Neural cell (in vitro differentiated cells): ENCODE results near the gene C1orf21. TPM values are rescaled to one million over a fixed set of nuclear protein-coding genes. Genes with fewer than 3 reads are reported as not detected.

ENCODE experiments used
- H2AFZ ChIP-seq: fragments of 200-600, 300-800 bp; sonication (generic), shearing (Covaris generic); 2 replicates; pipeline ENCODE4 v1.6.0; 2014; ENCODE audit warnings: low read depth, mild to moderate bottlenecking, antibody characterized with exemption, low read length, moderate library complexity
- H3F3A ChIP-seq: fragments of 200-600 bp; shearing (Covaris generic); 2 replicates; pipeline ENCODE4 v1.6.1; 2016; ENCODE audit warnings: mild to moderate bottlenecking, moderate library complexity, mixed read lengths, antibody characterized with exemption, low read length; ENCODE audit not compliant: insufficient read depth, poor library complexity, severe bottlenecking
- H3K27ac ChIP-seq: fragments of 200-600, 300-800 bp; sonication (generic), shearing (Covaris generic); 2 replicates; pipeline ENCODE4 v1.5.1; 2014; ENCODE audit warnings: mild to moderate bottlenecking, low read length, moderate library complexity
- H3K27me3 ChIP-seq: fragments of 300-800, 200-600 bp; sonication (generic), shearing (Covaris generic); 2 replicates; pipeline ENCODE4 v1.6.0; 2014; ENCODE audit warnings: mild to moderate bottlenecking, low read depth, low read length, moderate library complexity; ENCODE audit not compliant: insufficient read depth
- H3K36me3 ChIP-seq: fragments of 300-800, 200-600 bp; sonication (generic), shearing (Covaris generic); 2 replicates; pipeline ENCODE4 v1.5.1; 2014; ENCODE audit warnings: mild to moderate bottlenecking, antibody characterized with exemption, low read length, moderate library complexity; ENCODE audit not compliant: insufficient read depth
- H3K4me2 ChIP-seq: fragments of 300-800, 200-600 bp; sonication (generic), shearing (Covaris generic); 2 replicates; pipeline ENCODE4 v1.6.0; 2014; ENCODE audit warnings: mild to moderate bottlenecking, low read length
- H3K4me3 ChIP-seq: fragments of 300-800, 200-600 bp; sonication (generic), shearing (Covaris generic); 2 replicates; pipeline ENCODE4 v1.5.1; 2014; ENCODE audit warnings: mild to moderate bottlenecking, low read length, moderate library complexity
- H3K79me2 ChIP-seq: fragments of 200-600 bp; shearing (Covaris generic); replicated peaks from 2 replicates; pipeline ENCODE4 v1.6.0; 2014; ENCODE audit warnings: mild to moderate bottlenecking, low read length, moderate library complexity; ENCODE audit not compliant: insufficient read depth
- H3K9ac ChIP-seq: fragments of 300-800, 200-600 bp; sonication (generic), shearing (Covaris generic); 2 replicates; pipeline ENCODE4 v1.6.1; 2016; ENCODE audit warnings: mild to moderate bottlenecking, low read length, mixed read lengths
- H3K9me2 ChIP-seq: fragments of 200-600 bp; shearing (Covaris generic); 2 replicates; pipeline ENCODE4 v1.6.1; 2016; ENCODE audit warnings: mild to moderate bottlenecking, low read length, mixed read lengths; ENCODE audit not compliant: insufficient read depth
- H3K9me3 ChIP-seq: fragments of 200-600, 300-800 bp; sonication (generic), shearing (Covaris generic); 2 replicates; pipeline ENCODE4 v1.6.1; 2016; ENCODE audit warnings: mild to moderate bottlenecking, mixed run types, low read length, moderate library complexity, mixed read lengths
- H4K20me1 ChIP-seq: fragments of 200-600 bp; shearing (Covaris generic); 2 replicates; pipeline ENCODE4 v1.6.1; 2016; ENCODE audit warnings: mild to moderate bottlenecking, mixed run types; ENCODE audit not compliant: insufficient read depth
- EP300 ChIP-seq: fragments of 450-650 bp; conservative IDR thresholded peaks from 2 replicates; pipeline ENCODE4 v1.6.1; 2014; ENCODE audit warnings: antibody characterized with exemption, mild to moderate bottlenecking, moderate library complexity; ENCODE audit not compliant: poor library complexity, severe bottlenecking
- EZH2 ChIP-seq: fragments of 200-600, 300-800 bp; shearing (Covaris generic), sonication (generic); IDR thresholded peaks from 2 replicates; pipeline ENCODE4 v1.6.1; 2014; ENCODE audit warnings: antibody characterized with exemption, low read length, borderline replicate concordance, mild to moderate bottlenecking; ENCODE audit not compliant: insufficient read depth, poor library complexity, severe bottlenecking
- MXI1 ChIP-seq: fragments of 450-650 bp; conservative IDR thresholded peaks from 2 replicates; pipeline ENCODE4 v1.6.1; 2014; ENCODE audit warnings: antibody characterized with exemption, mild to moderate bottlenecking; ENCODE audit not compliant: poor library complexity, severe bottlenecking
- POLR2AphosphoS5 ChIP-seq: IDR thresholded peaks from 2 replicates; pipeline ENCODE4 v1.6.1; 2012
- RAD21 ChIP-seq: fragments of 450-650 bp; conservative IDR thresholded peaks from 2 replicates; pipeline ENCODE4 v1.6.1; 2014; ENCODE audit warnings: antibody characterized with exemption, mild to moderate bottlenecking, moderate library complexity
- SMC3 ChIP-seq: fragments of 450-650 bp; conservative IDR thresholded peaks from 2 replicates; pipeline ENCODE4 v1.6.1; 2014; ENCODE audit warnings: antibody characterized with exemption, mild to moderate bottlenecking, moderate library complexity; ENCODE audit not compliant: poor library complexity
- TAF1 ChIP-seq: IDR thresholded peaks from 2 replicates; pipeline ENCODE4 v1.6.1; 2012; ENCODE audit warnings: low read depth
- polyA plus RNA-seq: library from polyadenylated mRNA; depleted of rRNA; stranded (reverse); fragments of >200 nt; gene quantifications from 2 replicates; pipeline ENCODE4 v1.2.3, GENCODE V29; 2014
- TF ChIP-seq, protein P1 (sequence below): IDR thresholded peaks from 2 replicates; pipeline ENCODE4 v1.6.1; 2012; ENCODE audit warnings: borderline replicate concordance
- TF ChIP-seq, protein P2 (sequence below): fragments of 450-650 bp; IDR thresholded peaks from 2 replicates; pipeline ENCODE4 v1.5.1; 2014; ENCODE audit warnings: antibody characterized with exemption, mild to moderate bottlenecking, moderate library complexity; ENCODE audit not compliant: poor library complexity, severe bottlenecking

The C1orf21 gene
- polyA plus RNA-seq, 1 donor from 2014 or later = 21.1 TPM

- peaks cover 43% of the 10 kb centered on the region for H3K79me2 ChIP-seq
- H4K20me1 ChIP-seq = no peaks in the 10 kb centered on the region
- H3K9me3 ChIP-seq = no peaks in the 10 kb centered on the region
- peak overlapping the region; percentile 86 for H3K4me3 ChIP-seq
- H3K36me3 ChIP-seq = no peaks in the 10 kb centered on the region
- H3K9me2 ChIP-seq = no peaks in the 10 kb centered on the region
- peaks cover 7% of the 10 kb centered on the region for H3F3A ChIP-seq
- H3K9ac ChIP-seq = peak overlapping the region; percentile 96
- peak overlapping the region; percentile 92 for H3K27ac ChIP-seq
- TF ChIP-seq RAD21 (peak; percentile 53), MXI1 (peak; percentile 73), TAF1 (peak; percentile 35), SMC3 (peak; percentile 50), POLR2AphosphoS5 (no peak)
- TF ChIP-seq, protein P1, sequence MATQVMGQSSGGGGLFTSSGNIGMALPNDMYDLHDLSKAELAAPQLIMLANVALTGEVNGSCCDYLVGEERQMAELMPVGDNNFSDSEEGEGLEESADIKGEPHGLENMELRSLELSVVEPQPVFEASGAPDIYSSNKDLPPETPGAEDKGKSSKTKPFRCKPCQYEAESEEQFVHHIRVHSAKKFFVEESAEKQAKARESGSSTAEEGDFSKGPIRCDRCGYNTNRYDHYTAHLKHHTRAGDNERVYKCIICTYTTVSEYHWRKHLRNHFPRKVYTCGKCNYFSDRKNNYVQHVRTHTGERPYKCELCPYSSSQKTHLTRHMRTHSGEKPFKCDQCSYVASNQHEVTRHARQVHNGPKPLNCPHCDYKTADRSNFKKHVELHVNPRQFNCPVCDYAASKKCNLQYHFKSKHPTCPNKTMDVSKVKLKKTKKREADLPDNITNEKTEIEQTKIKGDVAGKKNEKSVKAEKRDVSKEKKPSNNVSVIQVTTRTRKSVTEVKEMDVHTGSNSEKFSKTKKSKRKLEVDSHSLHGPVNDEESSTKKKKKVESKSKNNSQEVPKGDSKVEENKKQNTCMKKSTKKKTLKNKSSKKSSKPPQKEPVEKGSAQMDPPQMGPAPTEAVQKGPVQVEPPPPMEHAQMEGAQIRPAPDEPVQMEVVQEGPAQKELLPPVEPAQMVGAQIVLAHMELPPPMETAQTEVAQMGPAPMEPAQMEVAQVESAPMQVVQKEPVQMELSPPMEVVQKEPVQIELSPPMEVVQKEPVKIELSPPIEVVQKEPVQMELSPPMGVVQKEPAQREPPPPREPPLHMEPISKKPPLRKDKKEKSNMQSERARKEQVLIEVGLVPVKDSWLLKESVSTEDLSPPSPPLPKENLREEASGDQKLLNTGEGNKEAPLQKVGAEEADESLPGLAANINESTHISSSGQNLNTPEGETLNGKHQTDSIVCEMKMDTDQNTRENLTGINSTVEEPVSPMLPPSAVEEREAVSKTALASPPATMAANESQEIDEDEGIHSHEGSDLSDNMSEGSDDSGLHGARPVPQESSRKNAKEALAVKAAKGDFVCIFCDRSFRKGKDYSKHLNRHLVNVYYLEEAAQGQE = no peak
- H2AFZ ChIP-seq = peak overlapping the region; percentile 83
- H3K27me3 ChIP-seq = no peaks in the 10 kb centered on the region
- no peak overlapping the region for H3K4me2 ChIP-seq
Measured at GRCh38 chr1:184387069-184387475, 243 bp downstream of the C1orf21 start.

- H2AFZ ChIP-seq = peak overlapping the region; percentile 83
- peaks cover 44% of the 10 kb centered on the region for H3K79me2 ChIP-seq
- no peaks in the 10 kb centered on the region for H4K20me1 ChIP-seq
- H3K9me2 ChIP-seq = no peaks in the 10 kb centered on the region
- no peak for TF ChIP-seq MXI1
- TF ChIP-seq SMC3 = peak; percentile 54
- no peak for TF ChIP-seq POLR2AphosphoS5
- TF ChIP-seq, protein P2, sequence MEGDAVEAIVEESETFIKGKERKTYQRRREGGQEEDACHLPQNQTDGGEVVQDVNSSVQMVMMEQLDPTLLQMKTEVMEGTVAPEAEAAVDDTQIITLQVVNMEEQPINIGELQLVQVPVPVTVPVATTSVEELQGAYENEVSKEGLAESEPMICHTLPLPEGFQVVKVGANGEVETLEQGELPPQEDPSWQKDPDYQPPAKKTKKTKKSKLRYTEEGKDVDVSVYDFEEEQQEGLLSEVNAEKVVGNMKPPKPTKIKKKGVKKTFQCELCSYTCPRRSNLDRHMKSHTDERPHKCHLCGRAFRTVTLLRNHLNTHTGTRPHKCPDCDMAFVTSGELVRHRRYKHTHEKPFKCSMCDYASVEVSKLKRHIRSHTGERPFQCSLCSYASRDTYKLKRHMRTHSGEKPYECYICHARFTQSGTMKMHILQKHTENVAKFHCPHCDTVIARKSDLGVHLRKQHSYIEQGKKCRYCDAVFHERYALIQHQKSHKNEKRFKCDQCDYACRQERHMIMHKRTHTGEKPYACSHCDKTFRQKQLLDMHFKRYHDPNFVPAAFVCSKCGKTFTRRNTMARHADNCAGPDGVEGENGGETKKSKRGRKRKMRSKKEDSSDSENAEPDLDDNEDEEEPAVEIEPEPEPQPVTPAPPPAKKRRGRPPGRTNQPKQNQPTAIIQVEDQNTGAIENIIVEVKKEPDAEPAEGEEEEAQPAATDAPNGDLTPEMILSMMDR = no peak
- TF ChIP-seq EZH2 = no peak
- peak; percentile 52 for TF ChIP-seq TAF1
- TF ChIP-seq EP300 = no peak
- TF ChIP-seq, protein P1 = no peak
- TF ChIP-seq RAD21 = peak; percentile 49
- H3K27me3 ChIP-seq = no peaks in the 10 kb centered on the region
- H3K36me3 ChIP-seq = no peaks in the 10 kb centered on the region
- peak overlapping the region; percentile 86 for H3K4me3 ChIP-seq
- H3K27ac ChIP-seq = peak overlapping the region; percentile 92
- H3K9me3 ChIP-seq = no peaks in the 10 kb centered on the region
- H3F3A ChIP-seq = peaks cover 7% of the 10 kb centered on the region
- H3K9ac ChIP-seq = peak overlapping the region; percentile 96
- peak overlapping the region; percentile 77 for H3K4me2 ChIP-seq
Measured at GRCh38 chr1:184387476-184388318, 868 bp downstream of the C1orf21 start.
